Neuronal stem cell (in vitro differentiated cells): ENCODE data around the gene PRCD.
A peak's percentile ranks its signal among the peaks of the same experiment; 100 is the strongest.

Experiments
- DNase-seq: peaks from one replicate; pipeline ENCODE4 v3.0.0-alpha.2; 2013; ENCODE audit warnings: low spot score
- H2AFZ ChIP-seq: one replicate; pipeline ENCODE4 v1.6.1; 2013; ENCODE audit warnings: mild to moderate bottlenecking, low read length, inconsistent platforms
- H2AK5ac ChIP-seq: 2 replicates; pipeline ENCODE4 v1.6.1; 2013; ENCODE audit warnings: low read depth, mild to moderate bottlenecking, inconsistent platforms, low read length, moderate library complexity, mixed read lengths
- H2BK120ac ChIP-seq: 2 replicates; pipeline ENCODE4 v1.6.1; 2013; ENCODE audit warnings: low read depth, mild to moderate bottlenecking, inconsistent platforms, low read length, moderate library complexity, mixed read lengths
- H2BK12ac ChIP-seq: one replicate; pipeline ENCODE4 v1.6.1; 2013; ENCODE audit warnings: low read length, inconsistent platforms
- H2BK15ac ChIP-seq: 2 replicates; pipeline ENCODE4 v1.6.1; 2013; ENCODE audit warnings: mild to moderate bottlenecking, low read length, inconsistent platforms, mixed read lengths
- H2BK5ac ChIP-seq: one replicate; pipeline ENCODE4 v1.6.1; 2013; ENCODE audit warnings: inconsistent platforms, mild to moderate bottlenecking, low read length, moderate library complexity
- H3K14ac ChIP-seq: one replicate; pipeline ENCODE4 v1.6.1; 2013; ENCODE audit warnings: low read length, inconsistent platforms
- H3K18ac ChIP-seq: 2 replicates; pipeline ENCODE4 v1.6.1; 2013; ENCODE audit warnings: low read length, inconsistent platforms
- H3K23ac ChIP-seq: 2 replicates; pipeline ENCODE4 v1.6.1; 2013; ENCODE audit warnings: low read depth, mild to moderate bottlenecking, mixed read lengths, low read length, inconsistent platforms; ENCODE audit not compliant: poor library complexity
- H3K27ac ChIP-seq: replicated peaks from 3 replicates; pipeline ENCODE4 v1.5.1; 2013; ENCODE audit warnings: low read length, inconsistent platforms
- H3K27me3 ChIP-seq, 3 experiments: 2 replicates each; pipeline ENCODE4 v1.6.1; 2013; ENCODE audit warnings: low read length in 3 of 3, mild to moderate bottlenecking in 2 of 3, inconsistent platforms in 1 of 3, low read depth in 1 of 3, mixed read lengths in 1 of 3, moderate library complexity in 1 of 3; ENCODE audit not compliant: control insufficient read depth in 3 of 3, insufficient read depth in 3 of 3
- H3K36me3 ChIP-seq, 2 donors: replicated peaks in 1 of 2; 2 replicates each; pipeline ENCODE4 v1.6.1; 2013; ENCODE audit warnings: low read length in 2 of 2; ENCODE audit not compliant: control insufficient read depth in 2 of 2, insufficient read depth in 2 of 2
- H3K4ac ChIP-seq: 2 replicates; pipeline ENCODE4 v1.6.1; 2013; ENCODE audit warnings: inconsistent platforms, mild to moderate bottlenecking, low read length, moderate library complexity
- H3K4me1 ChIP-seq, 2 donors: 1 replicate in 1 of 2; 2 replicates in 1 of 2; pipeline ENCODE4 v1.6.1; 2013; ENCODE audit warnings: low read length in 2 of 2, low read depth in 1 of 2; ENCODE audit not compliant: control insufficient read depth in 2 of 2, insufficient read depth in 1 of 2
- H3K4me2 ChIP-seq: one replicate; pipeline ENCODE4 v1.6.1; 2013; ENCODE audit warnings: mild to moderate bottlenecking, low read length, inconsistent platforms; ENCODE audit not compliant: insufficient read depth, poor library complexity, severe bottlenecking
- H3K4me3 ChIP-seq, 2 donors: 2 replicates each; pipeline ENCODE4 v1.5.1; 2013; ENCODE audit warnings: low read length in 2 of 2, mild to moderate bottlenecking in 2 of 2, inconsistent platforms in 1 of 2, moderate library complexity in 1 of 2
- H3K79me1 ChIP-seq: one replicate; pipeline ENCODE4 v1.6.1; 2013; ENCODE audit warnings: low read depth, mild to moderate bottlenecking, inconsistent platforms, low read length, moderate library complexity
- H3K9ac ChIP-seq: one replicate; pipeline ENCODE4 v1.6.1; 2013; ENCODE audit warnings: mild to moderate bottlenecking, low read depth, low read length, inconsistent platforms; ENCODE audit not compliant: poor library complexity
- H3K9me3 ChIP-seq, 2 donors: replicated peaks in 1 of 2; 2 replicates each; pipeline versions ENCODE3 to v1.6.1; 2013; ENCODE audit warnings: low read length in 2 of 2, mild to moderate bottlenecking in 2 of 2, inconsistent platforms in 1 of 2, low read depth in 1 of 2, mixed read lengths in 1 of 2, moderate library complexity in 1 of 2; ENCODE audit not compliant: control insufficient read depth in 2 of 2, insufficient read depth in 1 of 2
- H4K8ac ChIP-seq: one replicate; pipeline ENCODE4 v1.6.1; 2013; ENCODE audit warnings: low read depth, mild to moderate bottlenecking, inconsistent platforms, low read length, moderate library complexity
- H4K91ac ChIP-seq: one replicate; pipeline ENCODE4 v1.6.1; 2013; ENCODE audit warnings: low read length, low read depth, mild to moderate bottlenecking, inconsistent platforms; ENCODE audit not compliant: poor library complexity
- WGBS, 2 donors: extraction: QIAGEN DNeasy Blood & Tissue Kit; methylation state at CpG; one replicate each; pipeline ENCODE4 v1.1.7; 2013; ENCODE audit warnings: missing lambda C conversion rate in 2 of 2, mixed read lengths in 1 of 2; ENCODE audit not compliant: insufficient read length in 2 of 2, insufficient replicate concordance in 1 of 2; ENCODE audit errors: extremely low coverage in 2 of 2; 5-methylcytosine and 5-hydroxymethylcytosine counted together

The PRCD gene

DNA sequence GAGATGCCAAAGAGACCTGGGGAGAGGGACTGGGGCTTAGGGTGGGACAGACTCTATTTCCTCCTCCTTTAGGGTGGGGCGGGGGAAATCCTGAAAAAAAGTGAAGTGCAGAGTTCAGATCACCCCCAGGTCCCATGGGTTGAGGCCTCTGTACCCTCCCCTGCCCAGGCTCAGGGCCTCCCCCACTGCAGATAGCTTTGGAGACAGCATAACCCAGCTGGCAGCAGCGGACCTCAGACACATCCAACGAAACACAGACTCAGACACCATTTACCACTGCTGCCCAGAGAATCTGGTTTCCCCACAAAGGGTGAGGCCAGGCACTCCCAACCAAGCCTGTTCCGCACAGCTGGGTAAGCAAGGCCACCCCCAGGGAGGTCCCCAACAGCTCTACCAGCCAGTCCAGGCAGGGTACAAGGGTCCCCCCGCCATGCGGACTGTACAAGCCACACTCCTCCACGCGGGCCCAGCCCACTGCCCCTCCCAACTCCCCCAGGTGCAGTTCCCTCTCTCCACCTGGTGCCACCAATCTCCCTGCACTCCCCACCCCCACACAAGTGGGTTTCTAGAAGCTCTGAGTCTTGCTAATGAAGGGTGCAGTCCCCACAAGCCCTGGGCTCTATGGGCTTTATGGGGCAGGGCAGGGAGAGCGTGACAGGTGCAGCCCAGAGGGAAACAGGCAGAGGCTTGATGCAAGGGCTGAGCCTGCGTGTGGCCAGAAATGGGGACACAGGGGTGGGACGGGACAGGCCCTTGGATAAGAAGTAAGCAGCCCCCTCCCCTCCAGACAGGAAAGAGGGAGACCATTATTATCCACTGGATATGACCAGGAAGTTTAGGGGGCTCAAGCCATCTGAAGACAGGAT, 47.5 kb upstream of the PRCD start:
- Histone ChIP-seq H2BK120ac (peak overlapping the region; percentile 41), H3K27ac (no peak overlapping the region), H2BK12ac (no peak overlapping the region), H2BK5ac (peak overlapping the region; percentile 75), H3K27me3 (peaks cover 0 to 47% (median 0%) of the 10 kb centered on the region in 3 experiments), H2BK15ac (peak overlapping the region; percentile 30), H3K4me3 (no peak overlapping the region), H3K4me2 (no peak overlapping the region), H2AK5ac (peak overlapping the region; percentile 81), H3K4me1 (peaks cover 4 to 15% of the 10 kb centered on the region in 2 donors), H3K9me3 (no peaks in the 10 kb centered on the region), H3K4ac (no peak overlapping the region), H3K79me1 (no peaks in the 10 kb centered on the region), H3K23ac (peak overlapping the region; percentile 55), H4K91ac (no peak overlapping the region), H3K18ac (peak overlapping the region; percentile 80), H4K8ac (peak overlapping the region; percentile 43), H2AFZ (peak overlapping the region; percentile 67), H3K14ac (peak overlapping the region; percentile 89), H3K36me3 (no peaks in the 10 kb centered on the region), H3K9ac (peak overlapping the region; percentile 44)
- no peak for DNase-seq
- WGBS, 2 donors: no CpG with 5 or more reads among the region's 11 CpGs

DNA sequence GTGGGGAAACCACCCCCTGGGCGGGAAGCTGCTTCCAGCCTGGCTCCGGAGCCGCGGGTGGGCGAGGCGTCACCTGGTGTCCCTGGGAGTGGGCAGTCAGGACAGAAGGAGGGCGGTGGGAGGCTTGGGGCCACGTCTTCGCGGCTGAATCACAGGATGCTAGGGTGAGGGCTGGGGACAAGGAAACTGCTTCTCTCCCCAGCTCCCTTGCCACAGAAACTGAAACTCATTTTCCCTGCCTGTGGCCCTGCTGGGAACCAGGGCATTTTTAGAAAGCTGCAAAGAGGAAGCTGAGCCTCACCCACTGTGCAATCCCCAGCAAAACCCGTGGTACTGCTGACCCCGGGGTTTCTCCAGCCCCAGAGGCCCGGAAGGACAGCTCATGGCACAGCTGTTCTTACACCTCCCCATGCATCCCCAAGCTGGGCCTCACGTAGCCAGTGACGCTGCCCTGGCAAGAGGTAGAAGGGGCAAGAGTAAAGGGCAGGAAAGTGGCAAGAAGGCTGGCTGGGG, 46.8 kb upstream of the PRCD start:
- H3K4me3 ChIP-seq: no peak overlapping the region
- H4K91ac ChIP-seq: no peak overlapping the region
- peaks cover 4 to 21% of the 10 kb centered on the region in 2 donors for H3K4me1 ChIP-seq
- H3K18ac ChIP-seq: peak overlapping the region; percentile 80
- H2BK12ac ChIP-seq: no peak overlapping the region
- no peak overlapping the region for H3K4me2 ChIP-seq
- H4K8ac ChIP-seq: peak overlapping the region; percentile 43
- no peak overlapping the region for H3K27ac ChIP-seq
- peak overlapping the region; percentile 30 for H2BK15ac ChIP-seq
- H3K9me3 ChIP-seq: no peaks in the 10 kb centered on the region
- peak overlapping the region; percentile 75 for H2BK5ac ChIP-seq
- H3K9ac ChIP-seq: peak overlapping the region; percentile 44
- peaks cover 0 to 54% (median 0%) of the 10 kb centered on the region in 3 experiments for H3K27me3 ChIP-seq
- H3K14ac ChIP-seq: peak overlapping the region; percentile 6
- H3K36me3 ChIP-seq: no peaks in the 10 kb centered on the region
- H3K4ac ChIP-seq: no peak overlapping the region
- no CpG with 5 or more reads among the region's 15 CpGs for WGBS, 2 donors
- H2BK120ac ChIP-seq: no peak overlapping the region
- DNase-seq: no peak
- H3K79me1 ChIP-seq: no peaks in the 10 kb centered on the region
- H2AFZ ChIP-seq: peak overlapping the region; percentile 67
- peak overlapping the region; percentile 15 for H2AK5ac ChIP-seq
- H3K23ac ChIP-seq: no peak overlapping the region

DNA sequence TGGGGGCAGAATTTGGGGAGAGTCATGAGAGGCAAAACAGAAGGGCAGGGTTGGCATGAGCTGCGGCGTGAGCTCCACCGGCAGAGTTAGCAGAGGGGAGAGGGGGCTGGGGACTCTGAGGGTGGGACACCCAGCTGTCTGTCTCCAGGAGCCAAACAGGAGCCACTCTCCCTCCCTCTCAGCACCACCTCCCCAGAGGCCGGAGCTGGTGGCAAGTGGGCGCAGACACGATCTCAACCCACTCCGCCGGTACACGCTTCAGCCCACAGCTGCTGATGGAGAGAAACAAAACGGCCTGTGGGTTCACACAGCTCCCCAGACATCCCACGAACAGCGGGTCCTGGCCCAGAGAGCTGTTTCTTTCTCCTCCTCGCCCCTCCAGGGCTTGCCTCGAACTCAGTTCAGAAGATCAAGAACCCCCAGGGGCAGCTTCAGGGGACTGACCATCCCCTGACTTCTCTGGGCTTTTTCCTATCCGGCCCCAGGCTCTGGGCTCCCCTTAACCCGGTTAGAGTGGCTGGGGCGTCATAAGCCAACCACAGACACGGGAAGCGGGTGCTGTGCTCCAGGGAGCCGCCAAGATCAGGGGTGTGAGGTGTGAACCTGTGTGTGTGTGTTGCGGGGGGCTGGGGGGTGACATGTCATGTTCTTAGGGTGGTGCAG, 46.2 kb upstream of the PRCD start:
- DNase-seq: no peak
- Histone ChIP-seq H3K4ac (no peak overlapping the region), H3K27ac (no peak overlapping the region), H3K27me3 (peaks cover 0 to 60% (median 0%) of the 10 kb centered on the region in 3 experiments), H2BK15ac (peak overlapping the region; percentile 30), H2BK120ac (no peak overlapping the region), H2BK5ac (no peak overlapping the region), H3K14ac (peak overlapping the region; percentile 8), H3K4me1 (peaks cover 8 to 26% of the 10 kb centered on the region in 2 donors), H3K23ac (no peak overlapping the region), H3K4me2 (no peak overlapping the region), H3K9me3 (no peaks in the 10 kb centered on the region), H3K79me1 (no peaks in the 10 kb centered on the region), H2AK5ac (peak overlapping the region; percentile 15), H2AFZ (peak overlapping the region; percentile 67), H3K36me3 (no peaks in the 10 kb centered on the region), H4K8ac (no peak overlapping the region), H2BK12ac (peak overlapping the region; percentile 41), H3K9ac (peak overlapping the region; percentile 44), H3K4me3 (no peak overlapping the region), H4K91ac (peak overlapping the region; percentile 72), H3K18ac (peak overlapping the region; percentile 57)
- WGBS, 2 donors: no CpG with 5 or more reads among the region's 21 CpGs
